Tibial nerve (tissue), 4 donors: ENCODE results near the gene HS3ST3B1. TPM values are rescaled to one million over a fixed set of nuclear protein-coding genes. Genes with fewer than 3 reads are reported as not detected.

Experiments
- DNase-seq, 2 donors: peaks; one replicate each; pipeline ENCODE4 v3.0.0-alpha.2; 2019; ENCODE audit warnings: low spot score in 2 of 2
- H3K27ac ChIP-seq, 4 donors: fragments of 200-600 bp; sonication (generic) in 3 of 4; one replicate each; pipeline ENCODE4 v1.5.1; 2017 to 2019; ENCODE audit warnings: mild to moderate bottlenecking in 1 of 4
- H3K27me3 ChIP-seq, 2 donors: fragments of 200-600 bp; sonication (generic) in 1 of 2; one replicate each; pipeline versions ENCODE4 v1.5.1 to v1.6.0; 2017 to 2019
- H3K36me3 ChIP-seq, 3 donors: fragments of 200-600 bp; sonication (generic); one replicate each; pipeline ENCODE4 v1.5.1; 2018 to 2019
- H3K4me1 ChIP-seq, 4 donors: fragments of 200-600 bp; sonication (generic) in 3 of 4; one replicate each; pipeline ENCODE4 v1.5.1; 2017 to 2019
- H3K4me3 ChIP-seq, 4 donors: fragments of 200-600 bp; sonication (generic) in 3 of 4; one replicate each; pipeline ENCODE4 v1.5.1; 2017 to 2019; ENCODE audit warnings: mild to moderate bottlenecking in 1 of 4, moderate library complexity in 1 of 4
- H3K9me3 ChIP-seq, 4 donors: fragments of 200-600 bp; sonication (generic) in 3 of 4; one replicate each; pipeline ENCODE4 v1.5.1; 2017 to 2019
- EP300 ChIP-seq, 2 donors: sonication (generic); formaldehyde crosslinking; IDR thresholded peaks; one replicate each; pipeline ENCODE4 v1.6.1; 2017; ENCODE audit warnings: antibody characterized with exemption in 2 of 2, mild to moderate bottlenecking in 1 of 2
- POLR2A ChIP-seq, 2 donors: fragments of 450-650 bp; IDR thresholded peaks; one replicate each; pipeline ENCODE4 v1.6.1; 2017; ENCODE audit warnings: antibody characterized with exemption in 2 of 2, mild to moderate bottlenecking in 2 of 2, moderate library complexity in 2 of 2
- WGBS, 2 donors: methylation state at CpG; one replicate each; pipeline ENCODE4 v1.1.5; 2018; 5-methylcytosine and 5-hydroxymethylcytosine counted together
- total RNA-seq, 4 donors: library from RNA; depleted of rRNA; stranded (reverse); fragments of >200 nt; gene quantifications; one replicate each; pipeline ENCODE4 v1.1.0, GENCODE V29; 2016
- TF ChIP-seq, protein P1 (sequence below), 5 experiments: fragments of 200-600 bp in 3 of 5; fragments of 450-650 bp in 2 of 5; sonication (generic) in 3 of 5; IDR thresholded peaks; one replicate each; pipeline ENCODE4 v1.5.1; 2016 to 2019; ENCODE audit warnings: antibody characterized with exemption in 5 of 5, mild to moderate bottlenecking in 3 of 5, moderate library complexity in 2 of 5

HS3ST3B1 gene
- total RNA-seq, 4 donors from 2014 or later, result 0.39 to 1.1 (median 0.97) TPM

DNA sequence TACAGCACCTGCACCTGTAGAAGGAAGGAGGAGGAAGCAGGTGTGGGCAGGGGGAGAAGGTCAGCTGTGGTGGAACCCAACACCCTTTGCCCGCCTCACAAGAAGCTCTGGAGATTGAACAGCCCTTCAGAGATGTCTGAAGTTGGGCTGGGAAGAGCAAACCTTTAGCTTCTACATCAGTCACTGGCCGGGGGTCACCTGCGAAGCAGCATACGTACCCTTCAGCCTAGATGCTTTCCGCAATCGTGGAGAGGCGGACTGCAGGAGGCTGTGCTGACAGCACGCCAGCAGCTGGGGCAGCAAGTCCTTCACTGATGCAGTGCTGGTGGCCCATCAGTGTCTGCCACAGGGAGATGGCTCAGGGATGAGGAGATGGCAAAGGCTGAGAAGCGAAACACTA lies 5.2 kb upstream of the HS3ST3B1 start:
- DNase-seq, result no peak
- 87 to 90% methylated on average over 9 of the region's 9 CpGs for WGBS, 2 donors

DNA sequence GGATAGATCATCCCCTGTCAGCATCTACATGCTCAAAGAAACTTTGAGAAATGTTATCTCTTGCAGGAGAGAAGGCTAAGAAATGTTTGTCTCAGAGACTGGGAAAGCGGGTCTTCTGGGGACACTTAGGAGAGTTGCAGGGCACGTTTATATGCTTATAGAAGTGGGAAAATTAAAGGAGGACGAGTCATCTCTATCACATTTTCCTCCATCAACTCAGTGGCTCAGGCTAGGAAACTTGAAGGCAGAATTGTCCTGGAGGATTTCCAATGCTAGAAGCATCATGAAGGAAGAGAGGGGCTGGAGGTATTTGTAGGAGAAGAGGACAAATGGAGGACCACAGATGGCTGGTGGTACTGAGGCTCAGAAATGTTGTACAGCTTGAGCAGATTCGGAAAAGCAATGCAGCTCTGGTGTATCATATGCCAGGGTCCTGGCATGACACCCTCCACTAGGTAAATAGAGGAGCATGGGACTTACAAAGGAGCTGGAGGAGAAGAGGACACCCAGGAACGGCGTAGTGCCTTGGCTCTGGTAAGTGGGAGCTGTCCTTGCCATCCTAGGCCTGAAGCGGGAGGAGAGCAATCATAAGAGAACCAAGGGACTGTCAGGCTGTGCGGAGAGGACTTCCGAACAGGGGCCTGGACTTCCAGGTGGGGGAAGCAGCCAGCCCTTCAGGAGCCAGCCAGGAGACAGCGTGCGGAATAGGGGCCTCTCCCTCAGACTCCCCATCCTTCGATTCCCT lies 4.5 kb upstream of the HS3ST3B1 start:
- Histone ChIP-seq H3K9me3 (no peaks in the 10 kb centered on the region), H3K4me1 (peaks cover 0 to 49% (median 20%) of the 10 kb centered on the region in 4 donors), H3K4me3 (no peak overlapping the region), H3K27ac (no peak overlapping the region), H3K36me3 (no peaks in the 10 kb centered on the region), H3K27me3 (peaks cover 3 to 88% of the 10 kb centered on the region in 2 donors)
- no peak for DNase-seq
- WGBS, 2 donors, result 63 to 68% methylated on average over 12 of the region's 12 CpGs
- TF ChIP-seq, protein P1, sequence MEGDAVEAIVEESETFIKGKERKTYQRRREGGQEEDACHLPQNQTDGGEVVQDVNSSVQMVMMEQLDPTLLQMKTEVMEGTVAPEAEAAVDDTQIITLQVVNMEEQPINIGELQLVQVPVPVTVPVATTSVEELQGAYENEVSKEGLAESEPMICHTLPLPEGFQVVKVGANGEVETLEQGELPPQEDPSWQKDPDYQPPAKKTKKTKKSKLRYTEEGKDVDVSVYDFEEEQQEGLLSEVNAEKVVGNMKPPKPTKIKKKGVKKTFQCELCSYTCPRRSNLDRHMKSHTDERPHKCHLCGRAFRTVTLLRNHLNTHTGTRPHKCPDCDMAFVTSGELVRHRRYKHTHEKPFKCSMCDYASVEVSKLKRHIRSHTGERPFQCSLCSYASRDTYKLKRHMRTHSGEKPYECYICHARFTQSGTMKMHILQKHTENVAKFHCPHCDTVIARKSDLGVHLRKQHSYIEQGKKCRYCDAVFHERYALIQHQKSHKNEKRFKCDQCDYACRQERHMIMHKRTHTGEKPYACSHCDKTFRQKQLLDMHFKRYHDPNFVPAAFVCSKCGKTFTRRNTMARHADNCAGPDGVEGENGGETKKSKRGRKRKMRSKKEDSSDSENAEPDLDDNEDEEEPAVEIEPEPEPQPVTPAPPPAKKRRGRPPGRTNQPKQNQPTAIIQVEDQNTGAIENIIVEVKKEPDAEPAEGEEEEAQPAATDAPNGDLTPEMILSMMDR (IDR thresholded peaks at IDR 0.05), result no peak
- no peak for TF ChIP-seq EP300 (IDR thresholded peaks at IDR 0.05)
- TF ChIP-seq POLR2A (IDR thresholded peaks at IDR 0.05), result no peak

More for the DNA sequence above, 5.2 kb upstream of the HS3ST3B1 start:
- H3K9me3 ChIP-seq, result peaks cover 0 to 2% (median 0%) of the 10 kb centered on the region in 4 donors
- H3K36me3 ChIP-seq, result no peaks in the 10 kb centered on the region
- H3K27me3 ChIP-seq, result peaks cover 3 to 87% of the 10 kb centered on the region in 2 donors
- no peak overlapping the region for H3K27ac ChIP-seq
- TF ChIP-seq EP300 (IDR thresholded peaks at IDR 0.05), result no peak
- no peak for TF ChIP-seq POLR2A (IDR thresholded peaks at IDR 0.05)
- TF ChIP-seq, protein P1 (IDR thresholded peaks at IDR 0.05), result no peak
- no peak overlapping the region for H3K4me3 ChIP-seq
- H3K4me1 ChIP-seq, result peaks cover 0 to 43% (median 15%) of the 10 kb centered on the region in 4 donors

DNA sequence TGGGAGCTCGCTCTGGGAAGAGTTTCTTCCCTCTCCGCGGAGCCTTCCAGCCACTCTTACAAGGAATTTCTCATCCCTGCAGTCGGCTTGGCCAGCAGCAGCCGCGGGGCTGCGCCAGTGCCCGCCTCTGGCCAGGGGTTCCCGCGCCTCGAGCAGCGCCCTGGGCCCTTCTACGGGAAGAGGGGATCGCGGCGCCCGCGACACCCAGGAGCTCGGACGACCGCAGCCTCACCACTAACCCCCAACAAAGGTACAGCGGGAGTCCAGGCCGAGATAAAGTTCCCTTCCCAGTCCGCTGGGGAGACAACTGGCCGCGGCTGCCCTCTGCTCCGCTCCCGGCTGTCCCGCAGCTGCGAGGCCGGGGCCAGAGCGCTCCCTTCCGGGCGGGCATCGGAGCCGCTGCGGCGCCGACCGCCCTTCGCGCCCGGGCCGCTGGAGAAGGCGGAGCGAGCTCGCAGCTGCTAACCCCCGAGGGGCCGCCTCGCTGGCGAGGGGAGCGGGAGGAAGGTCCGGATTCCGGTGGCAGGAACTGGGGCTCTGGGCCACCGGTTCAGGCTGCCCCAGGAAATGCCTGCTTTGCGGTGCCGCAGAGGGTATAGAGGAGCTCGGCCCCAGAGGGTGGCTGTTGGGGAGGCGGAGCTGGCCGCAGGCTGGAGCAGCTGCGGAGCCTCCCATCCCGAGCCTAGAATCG lies 3.6 kb upstream of the HS3ST3B1 start:
- WGBS, 2 donors, result 6% methylated on average over 30 to 32 of the region's 63 CpGs
- TF ChIP-seq, protein P1 (IDR thresholded peaks at IDR 0.05), result no peak
- TF ChIP-seq POLR2A (IDR thresholded peaks at IDR 0.05) (no peak), EP300 (IDR thresholded peaks at IDR 0.05) (no peak)
- Histone ChIP-seq H3K27me3 (peaks cover 3 to 98% of the 10 kb centered on the region in 2 donors), H3K4me1 (peaks cover 0 to 59% (median 28%) of the 10 kb centered on the region in 4 donors), H3K27ac (no peak overlapping the region), H3K36me3 (no peaks in the 10 kb centered on the region), H3K9me3 (no peaks in the 10 kb centered on the region), H3K4me3 (peak overlapping the region in 3 of 4 donors; percentile 6 to 38 (median 28))
- DNase-seq, result no peak

DNA sequence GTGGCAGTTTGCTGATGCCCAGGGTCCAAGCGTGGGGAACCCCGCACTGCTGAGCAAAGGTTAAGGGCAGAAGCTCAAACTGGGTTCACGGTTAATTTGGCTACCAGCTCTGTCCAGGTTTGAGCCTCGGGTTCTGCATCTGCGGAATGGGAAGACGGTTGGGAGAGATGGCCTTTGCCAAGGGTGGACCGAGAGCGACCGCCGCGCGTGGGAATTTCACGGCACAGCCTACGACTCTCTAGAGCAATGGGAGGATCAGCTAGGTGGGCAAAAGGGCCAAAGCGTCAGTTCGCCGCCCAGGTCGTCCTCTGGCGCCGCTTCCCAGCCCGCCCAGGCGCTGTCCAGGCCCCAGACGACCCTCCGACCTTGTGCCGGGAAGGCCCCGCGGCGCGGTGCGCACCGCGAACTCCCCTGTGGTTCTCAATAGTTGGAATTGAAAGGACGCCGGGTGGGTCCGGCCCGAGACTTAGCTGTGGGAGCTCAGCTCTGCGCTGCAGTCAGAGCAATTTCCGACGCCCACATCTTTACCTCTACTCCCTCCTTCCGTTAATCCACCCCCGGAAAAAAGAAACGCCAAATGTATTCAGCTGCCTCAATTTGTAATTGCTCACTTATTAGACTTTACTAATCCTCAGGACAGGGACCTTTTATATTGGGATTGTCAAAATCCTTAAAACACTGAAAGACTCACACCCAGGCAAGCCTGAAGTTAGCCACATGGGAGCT lies 2.5 kb upstream of the HS3ST3B1 start:
- Histone ChIP-seq H3K4me3 (no peak overlapping the region), H3K27ac (no peak overlapping the region), H3K4me1 (peaks cover 0 to 70% (median 29%) of the 10 kb centered on the region in 4 donors), H3K27me3 (peaks cover 3 to 98% of the 10 kb centered on the region in 2 donors), H3K36me3 (no peaks in the 10 kb centered on the region), H3K9me3 (no peaks in the 10 kb centered on the region)
- no peak for DNase-seq
- TF ChIP-seq POLR2A (IDR thresholded peaks at IDR 0.05) (no peak), EP300 (IDR thresholded peaks at IDR 0.05) (no peak)
- TF ChIP-seq, protein P1 (IDR thresholded peaks at IDR 0.05), result no peak
- 11 to 31% methylated on average over 33 to 42 of the region's 42 CpGs for WGBS, 2 donors
